Middle frontal gyrus (tissue), 1 donor: ENCODE data around the gene SPPL2C.
A peak's percentile ranks its signal among the peaks of the same experiment; 100 is the strongest.

Experiments used
- DNase-seq: peaks from one replicate; pipeline ENCODE4 v3.0.0-alpha.2; 2015; ENCODE audit warnings: low spot score; ENCODE audit errors: extremely low spot score

Gene SPPL2C

DNA sequence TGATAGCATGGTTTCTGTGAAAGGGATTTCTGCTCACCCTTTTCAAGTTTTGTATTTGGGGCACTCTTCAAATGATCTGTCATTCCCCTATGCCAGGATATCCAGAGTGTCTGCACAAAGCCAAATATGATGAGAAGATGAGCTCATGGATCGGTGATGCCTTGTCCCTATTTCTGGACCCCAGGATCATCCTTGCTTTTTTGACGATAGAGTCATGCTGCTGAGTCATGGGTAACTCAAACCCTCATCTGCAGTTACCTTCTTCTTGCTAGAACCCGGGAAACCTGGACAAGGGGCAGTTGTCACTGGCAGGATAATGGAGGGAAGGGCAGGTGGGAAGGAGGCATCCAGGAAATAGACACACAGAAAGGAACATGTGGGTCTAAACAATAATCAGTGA, 31.9 kb downstream of the SPPL2C start:
- DNase-seq = no peak

DNA sequence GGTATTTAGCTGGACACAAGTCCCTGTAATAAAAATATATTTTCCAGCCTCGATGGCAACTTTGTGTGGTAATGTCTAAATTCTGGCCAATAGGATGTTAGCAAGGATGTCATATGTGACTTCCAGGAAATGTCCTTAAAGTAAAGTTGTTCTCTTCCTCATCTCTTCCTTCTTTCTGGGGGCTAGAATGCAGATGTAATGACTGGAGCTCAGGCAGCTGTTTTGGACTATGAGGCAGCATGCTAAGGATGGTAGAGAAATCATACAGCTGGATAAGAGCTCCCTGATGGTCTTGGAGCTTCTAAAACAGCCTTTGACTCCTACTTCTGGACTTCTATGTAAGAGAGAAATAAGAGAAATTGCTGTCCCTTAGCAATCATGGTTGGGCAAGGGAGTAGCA, 32.8 kb downstream of the SPPL2C start:
- DNase-seq = no peak

DNA sequence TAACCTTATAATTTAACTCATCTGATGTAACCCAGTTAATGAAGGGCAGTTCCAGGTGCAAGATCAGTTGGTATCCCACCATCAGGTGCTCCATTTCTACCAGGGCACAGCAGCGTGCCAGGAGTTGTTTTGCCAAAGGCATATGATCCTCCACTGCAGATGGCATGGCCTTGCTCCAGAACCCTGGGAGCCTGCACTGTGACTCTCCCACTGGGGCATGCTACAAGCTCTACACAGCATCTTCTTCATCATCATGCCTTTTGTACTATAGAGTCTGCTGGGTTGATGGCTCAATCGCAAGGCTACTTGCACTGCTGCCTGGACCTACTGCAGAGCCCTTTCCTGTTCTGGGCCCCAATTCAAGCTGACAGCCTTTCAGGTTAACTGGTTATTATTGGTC, 38.4 kb downstream of the SPPL2C start:
- no peak for DNase-seq

DNA sequence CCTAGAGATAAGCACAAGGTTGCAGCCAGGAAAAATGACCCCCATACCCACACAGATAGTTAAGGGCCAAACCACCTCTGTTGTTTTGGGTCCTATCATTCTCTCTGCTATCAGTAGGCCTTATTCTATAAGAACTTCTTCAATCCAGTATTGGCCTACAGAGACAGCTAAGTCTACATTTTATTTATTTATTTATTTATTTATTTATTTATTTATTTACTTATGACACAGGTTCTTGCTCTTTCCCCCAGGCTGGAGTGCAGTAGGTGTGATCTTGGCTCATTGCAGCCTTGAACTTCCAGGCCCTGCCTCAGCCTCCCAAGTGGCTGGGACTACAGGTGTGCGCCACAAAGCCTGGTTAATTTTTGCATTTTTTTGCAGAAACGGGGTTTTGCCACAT, 42.2 kb downstream of the SPPL2C start:
- DNase-seq = no peak

DNA sequence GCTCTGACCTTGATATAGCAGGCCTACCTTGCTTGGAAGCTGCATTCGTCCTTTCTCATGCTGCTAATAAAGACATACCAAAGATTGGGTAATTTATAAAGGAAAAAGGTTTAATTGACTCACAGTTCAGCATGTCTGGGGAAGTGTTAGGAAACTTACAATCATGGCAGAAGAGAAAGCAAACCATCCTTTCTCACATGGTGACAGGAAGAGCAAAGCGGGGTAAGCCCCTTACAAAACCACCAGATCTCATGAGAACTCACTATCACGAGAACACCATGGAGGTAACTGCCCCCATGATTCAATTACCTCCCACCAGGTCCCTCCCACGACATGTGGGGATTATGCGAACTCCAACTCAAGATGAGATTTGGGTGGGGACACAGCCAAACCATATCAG, 43.7 kb downstream of the SPPL2C start:
- no peak for DNase-seq

DNA sequence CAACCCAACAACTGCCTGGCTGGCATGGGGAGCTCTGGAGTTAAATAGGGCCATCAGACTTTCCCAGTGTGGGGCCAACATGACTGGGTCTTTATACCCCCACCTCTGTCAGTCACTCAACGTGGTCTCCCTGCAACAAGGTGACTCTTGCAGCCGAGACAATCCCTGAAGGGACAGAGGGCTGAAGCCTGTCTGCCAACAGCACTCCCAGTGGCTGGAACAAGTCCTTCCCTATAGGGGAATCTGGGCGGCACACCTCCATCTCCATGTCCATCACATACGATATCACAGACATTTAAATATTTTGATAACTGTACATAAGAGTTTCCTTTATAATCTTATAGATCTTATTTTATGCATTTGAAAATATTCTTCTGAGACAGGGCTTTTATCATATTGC, 44.9 kb downstream of the SPPL2C start:
- no peak for DNase-seq

DNA sequence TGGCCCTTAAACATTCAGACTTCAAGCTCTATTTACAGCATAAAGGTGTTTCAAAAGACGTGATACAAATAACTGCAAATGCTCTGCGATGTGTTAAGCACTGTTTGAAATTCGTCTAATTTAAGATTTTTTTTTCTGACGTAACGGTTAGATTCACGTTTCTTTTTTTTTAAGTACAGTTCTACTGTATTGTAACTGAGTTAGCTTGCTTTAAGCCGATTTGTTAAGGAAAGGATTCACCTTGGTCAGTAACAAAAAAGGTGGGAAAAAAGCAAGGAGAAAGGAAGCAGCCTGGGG, 49.0 kb downstream of the SPPL2C start:
- no peak for DNase-seq

DNA sequence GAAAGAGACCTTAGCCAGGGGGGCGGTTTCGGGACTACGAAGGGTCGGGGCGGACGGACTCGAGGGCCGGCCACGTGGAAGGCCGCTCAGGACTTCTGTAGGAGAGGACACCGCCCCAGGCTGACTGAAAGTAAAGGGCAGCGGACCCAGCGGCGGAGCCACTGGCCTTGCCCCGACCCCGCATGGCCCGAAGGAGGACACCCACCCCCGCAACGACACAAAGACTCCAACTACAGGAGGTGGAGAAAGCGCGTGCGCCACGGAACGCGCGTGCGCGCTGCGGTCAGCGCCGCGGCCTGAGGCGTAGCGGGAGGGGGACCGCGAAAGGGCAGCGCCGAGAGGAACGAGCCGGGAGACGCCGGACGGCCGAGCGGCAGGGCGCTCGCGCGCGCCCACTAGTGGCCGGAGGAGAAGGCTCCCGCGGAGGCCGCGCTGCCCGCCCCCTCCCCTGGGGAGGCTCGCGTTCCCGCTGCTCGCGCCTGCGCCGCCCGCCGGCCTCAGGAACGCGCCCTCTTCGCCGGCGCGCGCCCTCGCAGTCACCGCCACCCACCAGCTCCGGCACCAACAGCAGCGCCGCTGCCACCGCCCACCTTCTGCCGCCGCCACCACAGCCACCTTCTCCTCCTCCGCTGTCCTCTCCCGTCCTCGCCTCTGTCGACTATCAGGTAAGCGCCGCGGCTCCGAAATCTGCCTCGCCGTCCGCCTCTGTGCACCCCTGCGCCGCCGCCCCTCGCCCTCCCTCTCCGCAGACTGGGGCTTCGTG, 49.5 kb downstream of the SPPL2C start, which contains the start of gene MAPT:
Gene MAPT, plus strand, starts transcription at position 533 of the 763 bp plus-strand sequence. CDS start 67,784 bp downstream, outside the sequence.
- peak; percentile 92 for DNase-seq

DNA sequence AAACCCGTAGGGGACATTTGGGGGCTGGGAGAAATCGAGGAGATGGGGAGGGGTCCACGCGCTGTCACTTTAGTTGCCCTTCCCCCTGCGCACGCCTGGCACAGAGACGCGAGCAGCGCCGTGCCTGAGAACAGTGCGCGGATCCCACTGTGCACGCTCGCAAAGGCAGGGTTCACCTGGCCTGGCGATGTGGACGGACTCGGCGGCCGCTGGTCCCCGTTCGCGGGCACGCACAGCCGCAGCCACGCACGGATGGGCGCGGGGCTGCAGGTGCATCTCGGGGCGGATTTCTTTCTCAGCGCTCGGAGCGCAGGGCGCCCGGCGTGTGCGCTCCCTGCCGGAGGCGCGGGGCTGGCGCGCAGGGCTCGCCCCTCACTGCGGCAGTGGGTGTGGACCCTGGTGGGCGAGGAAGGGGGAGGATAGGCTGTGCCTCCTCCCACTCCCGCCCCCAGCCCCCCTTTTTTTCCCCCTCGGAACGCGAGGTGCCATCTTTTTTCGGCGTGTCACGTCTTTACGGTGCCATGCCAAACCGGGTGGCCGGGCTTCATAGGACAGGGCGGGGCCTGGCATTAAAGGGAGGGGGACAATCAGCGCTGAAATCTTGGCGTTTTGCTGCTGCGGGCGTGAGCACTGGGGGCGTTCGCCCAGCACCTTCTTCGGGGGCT, 50.8 kb downstream of the SPPL2C start:
- DNase-seq = no peak

DNA sequence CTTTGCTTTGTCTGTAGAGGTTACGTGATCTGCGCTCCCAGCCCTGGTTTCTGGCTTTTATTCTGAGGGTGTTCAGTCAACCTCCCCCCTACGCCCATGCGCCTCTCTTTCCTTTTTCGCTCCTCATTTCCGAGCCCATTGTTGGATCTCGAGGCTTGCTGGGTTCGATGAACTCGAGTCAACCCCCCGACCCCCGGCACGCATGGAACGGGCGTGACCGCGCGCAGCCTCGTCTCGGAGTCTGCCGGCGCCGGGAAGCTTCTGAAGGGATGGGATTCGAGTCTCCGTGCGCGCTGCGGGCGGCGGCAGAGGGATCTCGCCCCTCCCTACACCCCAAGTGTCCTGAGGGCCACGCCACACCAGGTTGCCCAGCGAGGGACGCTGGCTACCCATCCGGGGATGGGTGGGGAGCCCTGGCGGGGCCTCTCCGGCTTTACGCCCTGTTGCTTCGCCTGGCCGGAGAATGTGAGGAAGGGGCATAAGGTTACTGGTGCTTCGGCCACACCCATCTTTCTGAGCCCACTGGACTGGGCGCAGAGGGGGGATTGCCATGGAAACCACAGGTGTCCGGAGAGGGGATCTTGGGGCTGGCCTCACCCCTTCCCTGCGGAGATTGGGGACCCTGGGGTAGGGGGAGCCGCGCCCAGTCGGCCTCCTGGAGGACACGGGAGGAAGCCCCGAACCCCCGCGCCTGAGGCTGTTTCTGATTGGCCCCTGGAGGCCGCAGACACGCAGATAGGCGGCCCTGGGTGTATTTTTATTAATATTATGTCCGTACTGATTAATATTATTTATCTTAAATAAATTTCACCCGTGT, 51.5 kb downstream of the SPPL2C start:
- DNase-seq = no peak
